Right hindlimb (tissue), 1 donor: ENCODE results near the gene SEZ6.
A peak's percentile ranks its signal among the peaks of the same experiment; 100 is the strongest.

Source experiments
- DNase-seq: peaks from one replicate; pipeline ENCODE4 v3.0.0-alpha.2; 2018

Gene SEZ6

GRCh38 chr17:28926366-28926765 lies 79.5 kb downstream of the SEZ6 start:
- DNase-seq = no peak

GRCh38 chr17:28925912-28926365 lies 79.9 kb downstream of the SEZ6 start:
- DNase-seq = no peak

GRCh38 chr17:28920201-28920600 lies 85.6 kb downstream of the SEZ6 start:
- DNase-seq = no peak

- no peak for DNase-seq
These were observed 87.5 kb downstream of the SEZ6 start for GRCh38 chr17:28918295-28918694.

- DNase-seq = no peak
These were observed 88.4 kb downstream of the SEZ6 start for GRCh38 chr17:28917465-28917864.

GRCh38 chr17:28917029-28917428 lies 88.8 kb downstream of the SEZ6 start:
- DNase-seq = no peak

- peak; percentile 36 for DNase-seq
These were observed 89.4 kb downstream of the SEZ6 start for GRCh38 chr17:28916302-28916934.

GRCh38 chr17:28912938-28913333 lies 92.9 kb downstream of the SEZ6 start:
- DNase-seq = no peak

GRCh38 chr17:28912281-28912937 lies 93.4 kb downstream of the SEZ6 start:
- DNase-seq = no peak

- DNase-seq = no peak
These were observed 94.3 kb downstream of the SEZ6 start for GRCh38 chr17:28911411-28912045.

GRCh38 chr17:28910534-28910933 lies 95.3 kb downstream of the SEZ6 start:
- DNase-seq = no peak

- DNase-seq = peak; percentile 53
These were observed 97.1 kb downstream of the SEZ6 start for GRCh38 chr17:28908640-28909167.

- no peak for DNase-seq
These were observed 97.9 kb downstream of the SEZ6 start for GRCh38 chr17:28907709-28908475.

GRCh38 chr17:28906706-28907438 lies 99.0 kb downstream of the SEZ6 start:
- DNase-seq = no peak

- DNase-seq = no peak
These were observed 99.6 kb downstream of the SEZ6 start for GRCh38 chr17:28906276-28906675.
